GM18517 (cell line): ENCODE measurements around the gene LRRC4C.

Source experiments
- ATAC-seq: cut with Tn5 transposase; IDR thresholded peaks from one replicate; pipeline ENCODE4 v1.9.1; 2021; ENCODE audit warnings: mild to moderate bottlenecking, moderate library complexity; ENCODE audit not compliant: unreplicated experiment

The LRRC4C gene

GRCh38 chr11:40139066-40139465 lies 1320.4 kb downstream of the LRRC4C start:
- no peak for ATAC-seq

DNA sequence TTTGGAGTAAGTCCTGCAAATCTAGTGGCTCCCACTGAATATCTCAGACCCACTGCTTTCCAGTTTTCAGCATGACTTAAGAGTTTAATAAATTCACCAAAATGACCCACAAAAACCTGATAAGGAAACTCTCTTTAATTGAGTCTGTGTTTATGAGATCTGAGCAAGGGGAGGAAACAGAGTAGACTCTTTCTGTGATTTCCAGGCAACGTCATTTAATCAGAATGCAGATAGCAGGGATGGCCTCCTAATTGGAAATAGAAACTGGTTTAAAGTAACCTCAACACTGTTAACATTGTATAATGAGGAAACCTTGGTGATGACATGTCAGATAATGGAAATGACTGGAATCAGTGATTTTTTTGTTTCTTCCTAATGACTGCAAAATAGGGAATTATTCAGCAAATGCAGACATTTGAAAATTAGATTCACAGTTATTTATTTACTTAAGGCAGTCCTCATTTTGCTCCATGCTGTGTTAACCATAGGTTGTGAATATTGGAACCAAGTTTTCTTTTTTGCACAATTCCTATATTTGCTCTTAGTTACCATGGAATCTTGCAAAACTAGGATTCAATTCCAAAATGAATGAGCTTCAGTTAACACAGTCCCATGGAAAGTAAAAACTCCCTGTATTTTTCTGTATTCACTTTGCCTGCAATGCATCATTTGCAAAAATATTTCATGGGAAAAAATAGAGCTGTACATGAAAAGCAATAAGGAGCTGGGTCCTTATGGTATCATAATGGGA lies 1324.5 kb downstream of the LRRC4C start:
- no peak for ATAC-seq

DNA sequence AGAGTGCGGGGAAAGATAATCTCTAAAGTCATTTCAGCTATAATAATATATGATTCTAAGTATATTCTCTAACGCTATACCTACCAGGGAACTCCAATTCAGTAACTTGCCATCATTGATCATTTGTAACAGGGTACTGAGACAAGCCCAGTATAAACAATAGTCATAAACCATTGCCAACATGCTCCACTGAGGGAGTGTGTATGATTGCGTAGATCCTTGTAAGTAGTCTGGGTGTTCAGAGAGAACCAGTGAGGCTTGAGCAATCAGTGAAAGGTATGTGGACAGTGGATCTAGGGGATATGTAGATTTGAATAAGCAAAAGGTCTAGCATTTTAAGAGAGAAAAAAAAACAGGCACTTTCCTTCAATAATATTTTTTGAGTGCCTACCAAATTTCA lies 1326.0 kb downstream of the LRRC4C start:
- ATAC-seq = no peak

GRCh38 chr11:40132912-40133311 lies 1326.5 kb downstream of the LRRC4C start:
- no peak for ATAC-seq

DNA sequence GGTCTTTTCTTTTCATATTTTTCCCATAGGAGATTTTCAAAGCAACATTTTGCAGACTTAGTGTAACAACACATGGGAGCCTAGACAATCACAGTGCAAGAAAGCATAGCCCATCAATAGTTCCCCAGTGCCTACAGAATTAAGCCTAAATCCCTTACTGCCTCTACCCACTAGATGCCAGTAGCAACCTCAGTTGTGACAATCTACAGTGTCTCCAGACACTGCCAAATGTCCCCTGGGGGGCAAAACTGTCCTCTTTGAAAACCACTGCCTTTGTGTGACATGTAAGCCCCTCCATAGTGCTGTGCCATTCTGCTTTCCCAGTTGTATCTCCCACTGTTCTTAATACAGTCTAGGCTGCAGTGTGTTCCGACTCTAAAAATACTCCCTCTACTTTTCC lies 1329.0 kb downstream of the LRRC4C start:
- ATAC-seq = no peak

DNA sequence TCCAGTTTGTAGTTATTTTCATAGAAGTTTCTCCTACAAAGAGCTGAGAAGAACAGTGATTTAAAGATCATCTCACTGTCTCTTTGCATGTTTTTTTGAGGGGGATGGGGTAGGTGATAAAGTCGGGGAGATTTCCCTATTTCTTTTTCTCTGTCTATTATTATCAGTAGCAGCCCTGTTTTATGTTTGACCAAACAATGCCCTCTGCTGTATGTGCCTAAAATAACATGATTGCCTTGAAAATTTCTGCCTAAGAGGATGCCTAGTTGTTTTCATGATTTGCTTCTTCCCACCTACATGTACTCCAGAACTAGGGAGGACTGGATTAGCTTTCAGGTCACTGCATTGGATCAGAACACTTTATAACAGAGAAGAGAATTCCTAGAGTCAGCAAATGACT lies 1330.2 kb downstream of the LRRC4C start:
- ATAC-seq = no peak

DNA sequence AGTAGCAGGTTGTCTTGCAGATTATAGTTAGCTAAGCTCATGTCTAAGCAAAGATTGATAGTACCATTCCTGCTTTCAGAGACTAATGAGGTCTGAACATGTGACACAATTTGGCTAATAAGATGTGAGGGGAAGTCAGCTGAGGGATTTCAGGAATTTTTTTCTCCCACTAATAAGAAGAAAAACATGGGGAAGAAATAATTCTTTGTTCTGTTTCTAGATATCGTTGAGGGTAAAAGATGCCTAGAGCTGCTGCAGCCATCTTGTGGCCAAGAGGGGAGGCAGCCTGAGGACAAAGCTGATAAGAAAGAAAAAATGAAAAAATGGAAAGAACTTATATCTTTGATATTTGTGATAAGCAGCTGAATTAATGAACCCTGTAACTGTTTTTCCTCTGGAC lies 1334.4 kb downstream of the LRRC4C start:
- no peak for ATAC-seq

GRCh38 chr11:40119661-40120060 lies 1339.8 kb downstream of the LRRC4C start:
- no peak for ATAC-seq

DNA sequence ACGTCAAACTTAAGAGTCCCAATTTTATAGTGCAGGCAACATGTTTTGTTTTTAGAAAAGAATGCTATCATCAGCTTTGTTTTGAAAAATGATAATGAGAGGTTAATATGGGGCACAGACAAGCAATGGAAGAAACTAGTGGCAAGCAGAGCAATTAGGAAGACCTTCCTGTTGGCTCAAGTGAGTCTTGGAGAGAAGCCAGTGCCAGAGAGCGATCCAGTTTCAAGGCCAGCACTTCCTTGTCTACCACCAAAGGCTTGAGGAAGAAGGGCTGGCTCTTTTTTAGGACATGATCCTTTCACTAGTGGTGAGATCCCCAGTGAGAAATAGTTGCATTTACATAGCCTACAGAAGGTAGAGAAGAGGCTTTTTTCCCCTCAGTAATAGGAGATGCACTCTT lies 1340.7 kb downstream of the LRRC4C start:
- ATAC-seq = no peak

GRCh38 chr11:40118026-40118425 lies 1341.4 kb downstream of the LRRC4C start:
- no peak for ATAC-seq

DNA sequence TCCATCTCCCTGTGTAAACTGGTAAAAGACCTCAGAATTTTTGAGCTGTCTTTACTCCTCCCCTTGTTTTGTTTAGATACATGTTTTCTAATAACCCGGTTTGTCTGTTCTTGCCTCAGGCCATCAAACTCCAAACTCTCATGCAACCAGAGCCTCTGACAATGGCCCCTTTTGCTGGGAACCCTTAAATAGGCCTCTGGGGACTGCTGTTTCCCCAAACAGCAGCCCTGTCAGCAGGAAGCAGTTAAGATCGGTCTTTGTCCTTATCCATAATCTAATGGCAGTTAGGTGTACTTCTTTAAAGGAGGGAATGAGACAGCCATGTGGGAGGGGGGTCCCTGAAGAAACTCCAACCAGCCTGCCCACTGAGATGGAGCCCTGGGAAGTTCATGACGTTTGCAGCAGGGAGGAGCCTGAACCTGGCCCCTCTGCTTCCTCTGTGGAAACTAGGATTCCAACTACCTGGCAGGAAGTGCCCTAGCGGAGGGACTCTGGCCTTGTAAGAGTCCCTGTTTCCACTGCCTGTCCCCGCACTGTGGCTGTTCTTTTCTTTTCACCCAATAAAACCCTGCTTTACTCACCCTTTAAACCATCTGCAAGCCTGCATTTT lies 1354.4 kb downstream of the LRRC4C start:
- ATAC-seq = no peak

- no peak for ATAC-seq
Measured at GRCh38 chr11:40100781-40101180, 1358.7 kb downstream of the LRRC4C start.

DNA sequence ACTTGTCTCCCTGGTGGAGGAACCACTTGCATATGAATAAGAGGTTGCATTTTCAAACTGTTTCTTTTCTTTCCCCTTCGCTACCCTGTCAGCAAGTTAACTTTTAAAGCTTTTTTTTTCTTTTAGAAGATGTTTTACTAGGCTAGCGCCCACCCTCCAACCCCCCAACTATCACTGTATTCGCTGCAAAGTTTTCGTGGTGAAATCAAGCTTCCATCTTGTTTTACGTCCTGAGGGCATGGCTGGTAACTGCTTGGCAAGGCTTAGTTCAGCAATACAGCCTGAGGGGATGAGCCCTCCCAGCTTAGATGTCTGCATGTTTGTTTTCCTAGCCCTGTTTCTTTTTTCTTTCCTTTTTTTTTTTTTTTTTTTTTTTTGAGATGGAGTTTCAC lies 1359.3 kb downstream of the LRRC4C start:
- no peak for ATAC-seq

GRCh38 chr11:40099426-40100161 lies 1359.9 kb downstream of the LRRC4C start:
- no peak for ATAC-seq

GRCh38 chr11:40095446-40095845 lies 1364.0 kb downstream of the LRRC4C start:
- ATAC-seq = no peak

GRCh38 chr11:40094954-40095353 lies 1364.5 kb downstream of the LRRC4C start:
- no peak for ATAC-seq

- ATAC-seq = no peak
Measured at GRCh38 chr11:40080434-40080833, 1379.0 kb downstream of the LRRC4C start.
